GM12891 (cell line): ENCODE results near the gene RASGRP1.

Experiments used
- POLR2A ChIP-seq: IDR thresholded peaks from 2 replicates; pipeline ENCODE4 v1.6.1; 2011; ENCODE audit warnings: low read depth, low read length, control low read depth
- POLR2AphosphoS5 ChIP-seq: IDR thresholded peaks from 2 replicates; pipeline ENCODE4 v1.6.1; 2011; ENCODE audit warnings: low read depth, low read length, control low read depth
- POU2F2 ChIP-seq: IDR thresholded peaks from 2 replicates; pipeline ENCODE4 v1.6.1; 2011; ENCODE audit warnings: low read depth, mild to moderate bottlenecking, control low read depth, low read length, moderate library complexity
- SPI1 ChIP-seq: IDR thresholded peaks from 2 replicates; pipeline ENCODE4 v1.6.1; 2011; ENCODE audit warnings: low read depth, low read length, control low read depth
- TAF1 ChIP-seq: IDR thresholded peaks from 2 replicates; pipeline ENCODE4 v1.6.1; 2011; ENCODE audit warnings: low read depth, low read length, control low read depth

GRCh38 chr15:38458646-38459045, 106.0 kb downstream of the RASGRP1 start:
- no peak for TF ChIP-seq POLR2A
- TF ChIP-seq POLR2AphosphoS5, result no peak
- TF ChIP-seq SPI1, result no peak
- TF ChIP-seq TAF1, result no peak
- TF ChIP-seq POU2F2, result no peak
